Measurements from ENCODE around the gene PYCR2. TPM values are rescaled to one million over a fixed set of nuclear protein-coding genes. Genes with fewer than 3 reads are reported as not detected.

PYCR2 gene
- total RNA-seq, 2 experiments from 2014 or later, result 132 to 134 TPM

- POLR2A ChIA-PET, result interaction anchor here (0.7 kb wide), 1 partner anchor 12 kb away, joined by 3 read pairs; no protein-coding TSS in a partner anchor
- CTCF ChIA-PET, result interaction anchor here (1.3 kb wide), 1 partner anchor 14 kb away, joined by 4 read pairs; no protein-coding TSS in a partner anchor
- intact Hi-C loops (cut with micrococcal nuclease), result no loop called here
- no peaks in the 10 kb centered on the region for H3K9me3 Mint-ChIP-seq
- DNase-seq (no peak), ATAC-seq (no peak)
- no peak overlapping the region for H3K27ac Mint-ChIP-seq
- no peak for TF ChIP-seq CTCF (IDR thresholded peaks at IDR 0.05)
- H3K36me3 Mint-ChIP-seq (ENCODE audit: low read depth), result no peaks in the 10 kb centered on the region
- no peaks in the 10 kb centered on the region for H3K27me3 Mint-ChIP-seq
- H3K4me1 Mint-ChIP-seq (ENCODE audit: low read depth), result peaks cover 22% of the 10 kb centered on the region
- H3K4me3 Mint-ChIP-seq, result no peak overlapping the region
These were observed 15.9 kb downstream of the PYCR2 start for GRCh38 chr1:225908013-225908640.

GRCh38 chr1:225907341-225907740 lies 16.7 kb downstream of the PYCR2 start:
- DNase-seq, result no peak
- intact Hi-C loops (cut with micrococcal nuclease), result no loop called here
- Mint-ChIP-seq H3K4me3 (no peak overlapping the region), H3K36me3 (ENCODE audit: low read depth) (no peaks in the 10 kb centered on the region), H3K9me3 (no peaks in the 10 kb centered on the region), H3K27ac (no peak overlapping the region), H3K27me3 (no peaks in the 10 kb centered on the region), H3K4me1 (ENCODE audit: low read depth) (peaks cover 22% of the 10 kb centered on the region)
- TF ChIP-seq CTCF (IDR thresholded peaks at IDR 0.05), result no peak
- CTCF ChIA-PET, result interaction anchor here (2.0 kb wide), 1 partner anchor 30 kb away, joined by 5 read pairs; no protein-coding TSS in a partner anchor
- no peak for ATAC-seq
- POLR2A ChIA-PET, result no interaction called here

GRCh38 chr1:225906467-225906866 lies 17.6 kb downstream of the PYCR2 start:
- no peaks in the 10 kb centered on the region for H3K27me3 Mint-ChIP-seq
- ChIA-PET POLR2A (interaction anchor here (1.4 to 1.7 kb wide), 2 partner anchors 24 to 129 kb away, joined by 3 to 4 read pairs; partner anchors contain the start of genes SRP9 and TMEM63A), CTCF (interaction anchor here (1.1 to 2.0 kb wide), 4 partner anchors 9 to 432 kb away, joined by 3 to 6 read pairs (median 4); partner anchors contain the start of gene SRP9)
- peaks cover 22% of the 10 kb centered on the region for H3K4me1 Mint-ChIP-seq (ENCODE audit: low read depth)
- TF ChIP-seq CTCF (IDR thresholded peaks at IDR 0.05), result no peak
- DNase-seq (no peak), ATAC-seq (no peak)
- H3K4me3 Mint-ChIP-seq, result no peak overlapping the region
- H3K27ac Mint-ChIP-seq, result no peak overlapping the region
- no peaks in the 10 kb centered on the region for H3K9me3 Mint-ChIP-seq
- intact Hi-C loops (cut with micrococcal nuclease), result no loop called here
- no peaks in the 10 kb centered on the region for H3K36me3 Mint-ChIP-seq (ENCODE audit: low read depth)

GRCh38 chr1:225903623-225904022 lies 20.4 kb downstream of the PYCR2 start:
- CTCF ChIA-PET, result interaction anchor here (1.6 to 2.9 kb wide), 2 partner anchors 8 to 11 kb away, joined by 4 to 12 read pairs; no protein-coding TSS in a partner anchor
- Mint-ChIP-seq H3K4me3 (no peak overlapping the region), H3K36me3 (ENCODE audit: low read depth) (no peaks in the 10 kb centered on the region), H3K27ac (no peak overlapping the region), H3K4me1 (ENCODE audit: low read depth) (peaks cover 14% of the 10 kb centered on the region), H3K27me3 (no peaks in the 10 kb centered on the region), H3K9me3 (no peaks in the 10 kb centered on the region)
- TF ChIP-seq CTCF (IDR thresholded peaks at IDR 0.05), result no peak
- no peak for ATAC-seq
- DNase-seq, result no peak
- POLR2A ChIA-PET, result no interaction called here
- intact Hi-C loops (cut with micrococcal nuclease), result no loop called here

Data from activated CD8-positive, alpha-beta T cell treated with anti-CD3 and anti-CD28 coated beads for 36 hours (primary cell).